HG03521 (cell line): ENCODE results near the gene VWA1.
"Not testable (repeated sequence)": the region's sequence is repeated elsewhere in the genome, so short reads cannot be mapped to it uniquely, and the experiment has no call there.

ENCODE experiments used
- ATAC-seq: cut with Tn5 transposase; IDR thresholded peaks from one replicate; pipeline ENCODE4 v1.9.1; 2021; ENCODE audit warnings: mild to moderate bottlenecking, moderate library complexity; ENCODE audit not compliant: unreplicated experiment

Gene VWA1

GRCh38 chr1:1480488-1480867 is 45.0 kb downstream of the VWA1 start:
- not testable (repeated sequence) for ATAC-seq

- not testable (repeated sequence) for ATAC-seq
Observed at GRCh38 chr1:1481811-1482210, 46.3 kb downstream of the VWA1 start.

- no peak for ATAC-seq
Observed at GRCh38 chr1:1482856-1483255, 47.4 kb downstream of the VWA1 start.

- ATAC-seq = no peak
Observed at GRCh38 chr1:1483714-1484113, 48.2 kb downstream of the VWA1 start.

- not testable (repeated sequence) for ATAC-seq
Observed at GRCh38 chr1:1484976-1485750, 49.7 kb downstream of the VWA1 start.

GRCh38 chr1:1485755-1486317 is 50.3 kb downstream of the VWA1 start:
- not testable (repeated sequence) for ATAC-seq

- no peak for ATAC-seq
Observed at GRCh38 chr1:1487701-1488100, 52.2 kb downstream of the VWA1 start.

- ATAC-seq = no peak
Observed at GRCh38 chr1:1489231-1489630, 53.7 kb downstream of the VWA1 start.

GRCh38 chr1:1489861-1490260 is 54.4 kb downstream of the VWA1 start:
- ATAC-seq = no peak

- no peak for ATAC-seq
Observed at GRCh38 chr1:1490633-1491230, 55.2 kb downstream of the VWA1 start.

GRCh38 chr1:1491601-1492000 is 56.1 kb downstream of the VWA1 start:
- ATAC-seq = no peak
